Gastroesophageal sphincter (tissue), 4 donors: ENCODE results near the gene TFRC. TPM values are rescaled to one million over a fixed set of nuclear protein-coding genes. Genes with fewer than 3 reads are reported as not detected.

Experiments used
- ATAC-seq: fragments of 150-250 bp; one replicate; pipeline ENCODE4 v1.9.1; 2016; ENCODE audit warnings: mild to moderate bottlenecking, moderate library complexity
- H3K27ac ChIP-seq, 4 donors: fragments of 200-600 bp; sonication (generic) in 3 of 4; 1 replicate in 3 of 4; 2 replicates in 1 of 4; pipeline ENCODE4 v1.5.1; 2016 to 2019
- H3K27me3 ChIP-seq: fragments of 200-600 bp; sonication (generic); one replicate; pipeline ENCODE4 v1.5.1; 2019
- H3K36me3 ChIP-seq, 2 donors: fragments of 200-600 bp; sonication (generic); one replicate each; pipeline ENCODE4 v1.5.1; 2019; ENCODE audit warnings: control low read depth in 1 of 2
- H3K4me1 ChIP-seq, 3 donors: fragments of 200-600 bp; sonication (generic); 1 replicate in 2 of 3; 2 replicates in 1 of 3; pipeline ENCODE4 v1.5.1; 2016 to 2019; ENCODE audit warnings: control low read depth in 2 of 3
- H3K4me3 ChIP-seq, 2 donors: fragments of 200-600 bp; sonication (generic); one replicate each; pipeline ENCODE4 v1.5.1; 2019; ENCODE audit warnings: mild to moderate bottlenecking in 1 of 2, moderate library complexity in 1 of 2
- H3K9me3 ChIP-seq, 3 donors: fragments of 200-600 bp; sonication (generic); one replicate each; pipeline ENCODE4 v1.5.1; 2017 to 2019; ENCODE audit warnings: control low read depth in 2 of 3
- EP300 ChIP-seq: sonication (generic); formaldehyde crosslinking; IDR thresholded peaks from one replicate; pipeline ENCODE4 v1.6.1; 2017; ENCODE audit warnings: antibody characterized with exemption, mild to moderate bottlenecking
- POLR2A ChIP-seq, 2 donors: fragments of 450-650 bp; IDR thresholded peaks; one replicate each; pipeline ENCODE4 v1.6.1; 2017; ENCODE audit warnings: antibody characterized with exemption in 2 of 2, mild to moderate bottlenecking in 2 of 2, moderate library complexity in 1 of 2
- POLR2AphosphoS5 ChIP-seq: sonication (generic); formaldehyde crosslinking; IDR thresholded peaks from one replicate; pipeline ENCODE4 v1.6.1; 2017; ENCODE audit warnings: antibody characterized with exemption
- WGBS, 2 donors: methylation state at CpG; one replicate each; pipeline ENCODE4 v1.1.5; 2018; ENCODE audit warnings: low coverage in 1 of 2; 5-methylcytosine and 5-hydroxymethylcytosine counted together
- total RNA-seq, 4 donors: library from RNA; depleted of rRNA; stranded (reverse); fragments of >200 nt; gene quantifications; one replicate each; pipeline ENCODE4 v1.1.0, GENCODE V29; 2016
- TF ChIP-seq, protein P1 (sequence below), 4 experiments: fragments of 200-600 bp in 2 of 4; fragments of 450-650 bp in 2 of 4; sonication (generic) in 1 of 4; IDR thresholded peaks; one replicate each; pipeline ENCODE4 v1.5.1; 2017 to 2019; ENCODE audit warnings: antibody characterized with exemption in 4 of 4, mild to moderate bottlenecking in 2 of 4, moderate library complexity in 2 of 4

The TFRC gene
- total RNA-seq, 4 donors from 2014 or later: 60.1 to 81.1 (median 69.6) TPM

DNA sequence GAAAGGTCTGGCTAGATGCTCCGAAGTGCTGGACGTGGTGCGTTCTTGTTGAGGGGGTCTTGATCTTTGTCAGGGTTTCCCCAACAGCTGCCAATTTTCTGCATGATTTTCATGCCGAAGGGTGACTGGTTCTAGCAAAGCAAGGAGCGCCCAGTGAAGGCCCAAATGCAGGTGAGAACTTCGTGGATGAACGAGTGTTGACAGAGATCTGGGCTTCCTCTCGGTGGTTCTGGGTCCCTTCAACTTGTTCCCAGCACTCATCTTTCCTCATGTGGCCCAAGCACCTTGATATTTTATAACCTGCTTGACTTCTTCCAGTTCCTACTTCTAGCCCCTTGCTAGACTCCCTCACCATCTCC, 40.8 kb upstream of the TFRC start:
- Histone ChIP-seq H3K9me3 (no peaks in the 10 kb centered on the region), H3K27me3 (no peaks in the 10 kb centered on the region), H3K4me3 (no peak overlapping the region), H3K36me3 (no peaks in the 10 kb centered on the region), H3K4me1 (no peaks in the 10 kb centered on the region), H3K27ac (no peak overlapping the region)
- no peak for TF ChIP-seq POLR2AphosphoS5
- TF ChIP-seq, protein P1, sequence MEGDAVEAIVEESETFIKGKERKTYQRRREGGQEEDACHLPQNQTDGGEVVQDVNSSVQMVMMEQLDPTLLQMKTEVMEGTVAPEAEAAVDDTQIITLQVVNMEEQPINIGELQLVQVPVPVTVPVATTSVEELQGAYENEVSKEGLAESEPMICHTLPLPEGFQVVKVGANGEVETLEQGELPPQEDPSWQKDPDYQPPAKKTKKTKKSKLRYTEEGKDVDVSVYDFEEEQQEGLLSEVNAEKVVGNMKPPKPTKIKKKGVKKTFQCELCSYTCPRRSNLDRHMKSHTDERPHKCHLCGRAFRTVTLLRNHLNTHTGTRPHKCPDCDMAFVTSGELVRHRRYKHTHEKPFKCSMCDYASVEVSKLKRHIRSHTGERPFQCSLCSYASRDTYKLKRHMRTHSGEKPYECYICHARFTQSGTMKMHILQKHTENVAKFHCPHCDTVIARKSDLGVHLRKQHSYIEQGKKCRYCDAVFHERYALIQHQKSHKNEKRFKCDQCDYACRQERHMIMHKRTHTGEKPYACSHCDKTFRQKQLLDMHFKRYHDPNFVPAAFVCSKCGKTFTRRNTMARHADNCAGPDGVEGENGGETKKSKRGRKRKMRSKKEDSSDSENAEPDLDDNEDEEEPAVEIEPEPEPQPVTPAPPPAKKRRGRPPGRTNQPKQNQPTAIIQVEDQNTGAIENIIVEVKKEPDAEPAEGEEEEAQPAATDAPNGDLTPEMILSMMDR (IDR thresholded peaks at IDR 0.05): no peak
- no peak for TF ChIP-seq POLR2A (IDR thresholded peaks at IDR 0.05)
- no peak for TF ChIP-seq EP300
- 79 to 100% methylated on average over 1 to 5 of the region's 8 CpGs for whole genome bisulfite sequencing, 2 donors
- ATAC-seq: no peak

DNA sequence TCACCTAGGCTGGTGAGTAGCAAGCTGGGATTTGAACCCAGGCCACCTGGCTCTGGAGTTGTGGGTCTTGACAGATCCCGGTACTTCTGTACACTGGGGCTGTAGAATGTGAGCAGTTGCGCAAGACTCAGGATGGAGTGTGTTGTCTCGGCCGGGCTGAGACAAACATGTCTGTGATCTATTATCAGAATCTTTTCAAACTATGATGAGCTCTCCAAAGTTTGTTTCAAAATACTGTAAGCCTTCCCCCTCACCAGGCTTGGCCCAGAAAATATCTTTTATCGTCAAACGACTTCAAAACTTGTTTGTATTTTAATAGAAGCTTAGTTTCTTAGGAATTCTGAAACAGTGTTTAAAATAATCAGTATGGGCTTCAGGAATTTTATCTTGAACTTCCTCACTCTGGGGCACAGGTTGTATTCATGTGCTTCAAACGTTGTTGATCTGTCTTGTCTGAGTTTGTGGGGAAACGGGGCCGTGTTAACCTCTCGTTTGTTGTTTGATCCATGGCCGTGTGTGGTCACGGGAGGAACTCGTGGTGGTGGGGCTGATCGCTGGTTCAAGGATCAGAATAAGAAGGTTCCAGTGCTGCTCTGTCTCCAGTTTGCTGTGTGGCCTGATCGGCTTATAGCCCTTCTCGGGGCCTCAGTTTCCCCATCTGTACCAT, 40.3 kb upstream of the TFRC start:
- H3K4me1 ChIP-seq: no peaks in the 10 kb centered on the region
- H3K27me3 ChIP-seq: no peaks in the 10 kb centered on the region
- H3K4me3 ChIP-seq: no peak overlapping the region
- no peaks in the 10 kb centered on the region for H3K36me3 ChIP-seq
- H3K9me3 ChIP-seq: no peaks in the 10 kb centered on the region
- ATAC-seq: no peak
- TF ChIP-seq POLR2AphosphoS5: no peak
- no peak for TF ChIP-seq EP300
- TF ChIP-seq, protein P1 (IDR thresholded peaks at IDR 0.05): no peak
- no peak for TF ChIP-seq POLR2A (IDR thresholded peaks at IDR 0.05)
- 62 to 72% methylated on average over 12 to 13 of the region's 16 CpGs for WGBS, 2 donors
- H3K27ac ChIP-seq: no peak overlapping the region

DNA sequence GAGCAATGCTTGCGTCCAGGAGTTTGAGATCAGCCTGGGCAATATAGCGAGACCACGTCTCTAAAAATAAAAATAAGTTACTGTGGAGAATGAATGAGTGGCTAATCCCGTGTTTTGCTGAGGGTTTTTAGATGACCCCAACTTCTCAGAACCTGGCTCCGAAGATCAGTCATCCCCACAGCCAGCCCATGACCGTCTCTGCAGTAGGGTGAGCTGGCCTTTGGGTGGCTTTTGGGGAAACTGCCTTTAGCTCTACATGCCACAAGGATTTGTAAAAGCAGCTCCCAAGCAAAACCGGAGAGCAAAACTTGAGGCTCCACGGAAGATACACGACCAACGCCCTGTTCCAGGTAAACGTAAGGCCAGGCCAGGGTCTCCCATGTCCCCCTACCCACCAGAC, 39.2 kb upstream of the TFRC start:
- Histone ChIP-seq H3K36me3 (no peaks in the 10 kb centered on the region), H3K9me3 (no peaks in the 10 kb centered on the region), H3K27ac (no peak overlapping the region), H3K4me3 (no peak overlapping the region), H3K4me1 (no peaks in the 10 kb centered on the region), H3K27me3 (no peaks in the 10 kb centered on the region)
- TF ChIP-seq POLR2AphosphoS5 (no peak), POLR2A (IDR thresholded peaks at IDR 0.05) (no peak), EP300 (no peak)
- TF ChIP-seq, protein P1 (IDR thresholded peaks at IDR 0.05): no peak
- no peak for ATAC-seq
- 59 to 87% methylated on average over 4 to 7 of the region's 11 CpGs for WGBS, 2 donors

DNA sequence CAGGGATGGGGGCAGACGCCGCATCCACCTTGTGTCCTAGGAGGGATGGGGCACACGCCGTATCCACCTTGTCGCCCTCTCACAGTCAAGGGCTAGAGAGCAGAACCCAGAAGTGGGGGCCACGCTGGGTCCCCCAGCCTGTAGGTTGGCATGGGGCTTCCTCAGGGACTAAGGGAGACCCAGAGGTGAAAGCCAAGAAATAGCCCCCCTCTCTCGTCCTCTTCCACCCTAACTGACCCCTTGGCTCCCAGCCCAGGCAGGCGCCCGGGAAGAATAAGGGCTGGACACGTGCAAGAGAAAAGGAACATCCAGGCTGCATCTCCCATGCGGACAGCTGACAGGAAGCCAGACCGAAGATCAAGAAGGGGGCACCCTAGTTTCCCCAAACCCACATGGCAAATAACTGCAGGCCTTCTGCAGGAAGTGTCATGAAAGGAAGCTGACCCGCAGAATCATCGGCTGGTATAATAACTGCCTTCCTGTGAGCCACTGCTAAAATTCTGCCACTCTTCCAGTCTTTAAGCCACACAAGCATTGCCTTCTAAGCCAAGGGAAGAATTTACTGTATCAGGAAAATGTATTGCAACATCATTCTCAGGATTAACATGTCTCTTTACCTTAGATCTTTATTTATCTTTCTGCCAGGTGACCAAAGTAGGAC, 38.5 kb upstream of the TFRC start:
- Histone ChIP-seq H3K4me1 (no peaks in the 10 kb centered on the region), H3K4me3 (no peak overlapping the region), H3K27ac (no peak overlapping the region), H3K27me3 (no peaks in the 10 kb centered on the region), H3K36me3 (no peaks in the 10 kb centered on the region), H3K9me3 (no peaks in the 10 kb centered on the region)
- peak; percentile 41 for ATAC-seq
- TF ChIP-seq POLR2AphosphoS5: no peak
- no peak for TF ChIP-seq POLR2A (IDR thresholded peaks at IDR 0.05)
- no peak for TF ChIP-seq EP300
- TF ChIP-seq, protein P1 (IDR thresholded peaks at IDR 0.05): no peak
- 23 to 60% methylated on average over 1 to 2 of the region's 14 CpGs for WGBS, 2 donors

DNA sequence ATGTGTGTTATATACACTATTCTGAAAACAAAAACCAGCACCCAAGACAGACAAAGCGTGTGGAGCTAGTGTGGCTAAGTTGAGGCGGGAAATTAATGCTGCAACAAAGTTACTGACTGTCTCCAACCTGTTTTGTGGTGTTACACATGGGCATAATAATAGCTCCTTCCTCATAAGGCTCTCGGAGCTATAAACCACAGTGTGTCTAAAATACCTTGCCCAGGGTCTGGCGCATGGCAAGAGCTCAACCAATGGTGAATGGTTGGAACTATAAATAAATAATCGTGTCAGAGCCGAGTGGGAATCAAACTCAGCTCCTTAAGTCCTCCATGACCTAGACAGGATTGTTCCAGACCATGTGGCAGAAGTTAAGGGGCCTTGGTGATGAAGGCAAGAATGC, 35.9 kb upstream of the TFRC start:
- no peaks in the 10 kb centered on the region for H3K27me3 ChIP-seq
- H3K9me3 ChIP-seq: no peaks in the 10 kb centered on the region
- no peaks in the 10 kb centered on the region for H3K4me1 ChIP-seq
- H3K36me3 ChIP-seq: no peaks in the 10 kb centered on the region
- H3K27ac ChIP-seq: no peak overlapping the region
- ATAC-seq: no peak
- no peak overlapping the region for H3K4me3 ChIP-seq
- TF ChIP-seq, protein P1 (IDR thresholded peaks at IDR 0.05): no peak
- no peak for TF ChIP-seq POLR2A (IDR thresholded peaks at IDR 0.05)
- 51 to 81% methylated on average over 3 to 6 of the region's 6 CpGs for WGBS, 2 donors
